ENCODE data around the gene RMI2. TPM values are rescaled to one million over a fixed set of nuclear protein-coding genes. Genes with fewer than 3 reads are reported as not detected.

Gene RMI2
- total and polyA plus RNA-seq, 2 of the 8 experiments (the other 6 are each of a cell fraction or from before 2014, with no cell fraction given): 58.2 to 96.0 TPM

DNA sequence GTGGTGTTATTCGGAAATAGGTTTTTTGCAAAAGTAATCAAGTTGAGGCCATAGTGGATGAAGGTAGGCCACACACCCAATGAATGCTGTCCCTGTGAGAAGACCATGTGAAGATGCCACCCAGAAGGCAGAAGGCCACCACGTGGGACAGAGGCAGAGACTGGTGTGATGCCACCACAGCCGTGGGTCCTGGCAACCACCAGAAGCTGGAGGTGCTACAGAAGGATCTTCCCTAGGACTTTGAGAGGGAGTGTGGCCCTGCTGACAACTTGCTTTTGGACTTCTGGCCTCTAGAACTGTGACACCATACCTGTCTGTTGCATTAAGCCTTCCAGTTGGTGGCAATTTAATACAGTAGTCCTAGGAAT lies 49.3 kb downstream of the RMI2 start:
- H2AFZ ChIP-seq (ENCODE audit: low read length): no peak overlapping the region
- FAIRE-seq (no peak), DNase-seq (ENCODE audit: low read depth in 1 of 2, low spot score in 2 of 2) (no peak)
- H3K9ac ChIP-seq (replicated peaks in 1 of 4; ENCODE audit: extremely low read depth in 1 of 4, low read depth in 3 of 4, low read length in 3 of 4): no peak overlapping the region
- H2BK15ac ChIP-seq (ENCODE audit: low read length): no peak overlapping the region
- no peak overlapping the region for H4K8ac ChIP-seq (ENCODE audit: extremely low read depth, insufficient read depth, low read length)
- no peak overlapping the region for H3K56ac ChIP-seq (replicated peaks; ENCODE audit: insufficient read length, low read depth, low read length)
- no peak overlapping the region for H2BK120ac ChIP-seq (replicated peaks; ENCODE audit: low read depth, low read length)
- H3K18ac ChIP-seq (ENCODE audit: extremely low read depth, low read length): no peak overlapping the region
- H4K5ac ChIP-seq (ENCODE audit: insufficient read length, low read depth, low read length): no peak overlapping the region
- H4K20me1 ChIP-seq (replicated peaks in 1 of 2; ENCODE audit: control insufficient read depth in 1 of 2, insufficient read depth in 2 of 2, low read length in 2 of 2): no peaks in the 10 kb centered on the region
- no peak overlapping the region for H2BK12ac ChIP-seq (ENCODE audit: low read depth, low read length)
- H3K4me1 ChIP-seq (replicated peaks in 1 of 4; ENCODE audit: control insufficient read depth in 3 of 4, insufficient read depth in 4 of 4, low read length in 3 of 4): peaks cover 0 to 25% (median 14%) of the 10 kb centered on the region in 4 experiments; a peak in 5 of 7 replicates
- H2BK5ac ChIP-seq (ENCODE audit: low read depth, low read length): no peak overlapping the region
- H3K9me3 ChIP-seq (ENCODE audit: insufficient read depth in 2 of 2, low read depth in 1 of 2, low read length in 1 of 2): no peaks in the 10 kb centered on the region
- H3K4me3 ChIP-seq (ENCODE audit: extremely low read depth in 1 of 4, insufficient read depth in 2 of 4, low read depth in 3 of 4, low read length in 4 of 4): no peak overlapping the region
- H2BK20ac ChIP-seq (ENCODE audit: low read length): no peak overlapping the region
- no peaks in the 10 kb centered on the region for H3K36me3 ChIP-seq (ENCODE audit: control insufficient read depth in 2 of 4, insufficient read depth in 4 of 4, low read length in 3 of 4)
- no peaks in the 10 kb centered on the region for H3K23me2 ChIP-seq (ENCODE audit: low read depth, low read length)
- H3K4ac ChIP-seq (replicated peaks; ENCODE audit: insufficient read length, low read depth, low read length): no peak overlapping the region
- H3K14ac ChIP-seq (ENCODE audit: insufficient read length): no peak overlapping the region
- no peak overlapping the region for H3K23ac ChIP-seq (ENCODE audit: insufficient read length)
- no peak overlapping the region for H4K91ac ChIP-seq (replicated peaks; ENCODE audit: insufficient read length, low read length)
- H3K79me2 ChIP-seq (ENCODE audit: control insufficient read depth in 1 of 2, insufficient read depth in 2 of 2, low read length in 2 of 2): no peaks in the 10 kb centered on the region
- 95% methylated on average over 3 of the region's 3 CpGs; no CpG with 5 or more reads in 1 of the 2 experiments for whole genome bisulfite sequencing, 2 experiments (ENCODE audit: extremely low coverage in 1 of 2, insufficient coverage in 1 of 2, insufficient read length in 1 of 2, insufficient replicate concordance in 2 of 2, low coverage in 1 of 2, low lambda C conversion rate in 2 of 2, missing lambda C conversion rate in 1 of 2)
- POLR2A ChIA-PET (ENCODE audit: partially characterized antibody): interaction anchor here (0.7 kb wide), 1 partner anchor 519 kb away, joined by 3 read pairs; no protein-coding TSS in a partner anchor
- no peak for TF ChIP-seq RNF2 (IDR thresholded peaks at IDR 0.05; ENCODE audit: borderline replicate concordance, low read depth, low read length, missing control alignments, poor library complexity, severe bottlenecking)
- no peak for TF ChIP-seq SIN3A (conservative IDR thresholded peaks at IDR 0.05 in 1 of 2, IDR thresholded peaks at IDR 0.05 in 1 of 2; ENCODE audit: low read depth in 1 of 2, low read length in 2 of 2)
- no peaks in the 10 kb centered on the region for H3K27me3 ChIP-seq (replicated peaks in 1 of 4; ENCODE audit: control insufficient read depth in 3 of 4, extremely low read depth in 1 of 4, insufficient read depth in 3 of 4, low read length in 3 of 4)
- no peak overlapping the region for H3K27ac ChIP-seq (ENCODE audit: low read depth, low read length)
- CTCF ChIA-PET (ENCODE audit: partially characterized antibody): interaction anchor here (0.5 to 18.3 kb wide), 7 partner anchors 7 to 431 kb away, joined by 3 to 266 read pairs (median 15); no protein-coding TSS in a partner anchor
- H3K79me1 ChIP-seq (ENCODE audit: low read depth, low read length): no peaks in the 10 kb centered on the region
- no peak overlapping the region for H2AK5ac ChIP-seq (ENCODE audit: low read depth, low read length)
- no peak overlapping the region for H3K4me2 ChIP-seq (ENCODE audit: insufficient read depth in 1 of 2, low read depth in 2 of 2, low read length in 2 of 2)
